GM12801 (cell line): Measurements from ENCODE around the gene CDH2.

Source experiments
- TF ChIP-seq, protein P1 (sequence below): IDR thresholded peaks from one replicate; pipeline ENCODE4 v1.5.1; 2011; ENCODE audit warnings: control low read depth; ENCODE audit not compliant: insufficient read length; ENCODE audit errors: extremely low read depth

The CDH2 gene

DNA sequence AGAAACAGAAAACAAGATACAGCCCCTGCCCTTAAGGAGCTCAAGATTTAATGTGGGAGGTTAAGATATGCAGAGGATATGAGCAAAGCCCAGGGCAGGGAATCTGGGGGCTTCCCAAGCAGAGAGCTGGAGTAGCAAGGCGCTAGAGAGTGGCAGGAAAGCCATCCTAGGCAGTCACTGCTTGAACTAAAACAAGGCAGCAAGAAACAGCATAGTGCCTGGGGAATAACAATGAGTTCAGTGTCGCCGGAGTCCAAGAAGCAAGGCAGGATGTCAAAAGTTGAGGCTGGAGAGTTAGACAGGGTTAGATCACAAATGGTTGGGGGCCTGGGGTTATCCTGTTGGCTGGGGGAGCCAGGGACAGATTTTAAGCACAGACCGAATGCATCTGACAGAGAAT, 24.6 kb downstream of the CDH2 start:
- TF ChIP-seq, protein P1, sequence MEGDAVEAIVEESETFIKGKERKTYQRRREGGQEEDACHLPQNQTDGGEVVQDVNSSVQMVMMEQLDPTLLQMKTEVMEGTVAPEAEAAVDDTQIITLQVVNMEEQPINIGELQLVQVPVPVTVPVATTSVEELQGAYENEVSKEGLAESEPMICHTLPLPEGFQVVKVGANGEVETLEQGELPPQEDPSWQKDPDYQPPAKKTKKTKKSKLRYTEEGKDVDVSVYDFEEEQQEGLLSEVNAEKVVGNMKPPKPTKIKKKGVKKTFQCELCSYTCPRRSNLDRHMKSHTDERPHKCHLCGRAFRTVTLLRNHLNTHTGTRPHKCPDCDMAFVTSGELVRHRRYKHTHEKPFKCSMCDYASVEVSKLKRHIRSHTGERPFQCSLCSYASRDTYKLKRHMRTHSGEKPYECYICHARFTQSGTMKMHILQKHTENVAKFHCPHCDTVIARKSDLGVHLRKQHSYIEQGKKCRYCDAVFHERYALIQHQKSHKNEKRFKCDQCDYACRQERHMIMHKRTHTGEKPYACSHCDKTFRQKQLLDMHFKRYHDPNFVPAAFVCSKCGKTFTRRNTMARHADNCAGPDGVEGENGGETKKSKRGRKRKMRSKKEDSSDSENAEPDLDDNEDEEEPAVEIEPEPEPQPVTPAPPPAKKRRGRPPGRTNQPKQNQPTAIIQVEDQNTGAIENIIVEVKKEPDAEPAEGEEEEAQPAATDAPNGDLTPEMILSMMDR = no peak

DNA sequence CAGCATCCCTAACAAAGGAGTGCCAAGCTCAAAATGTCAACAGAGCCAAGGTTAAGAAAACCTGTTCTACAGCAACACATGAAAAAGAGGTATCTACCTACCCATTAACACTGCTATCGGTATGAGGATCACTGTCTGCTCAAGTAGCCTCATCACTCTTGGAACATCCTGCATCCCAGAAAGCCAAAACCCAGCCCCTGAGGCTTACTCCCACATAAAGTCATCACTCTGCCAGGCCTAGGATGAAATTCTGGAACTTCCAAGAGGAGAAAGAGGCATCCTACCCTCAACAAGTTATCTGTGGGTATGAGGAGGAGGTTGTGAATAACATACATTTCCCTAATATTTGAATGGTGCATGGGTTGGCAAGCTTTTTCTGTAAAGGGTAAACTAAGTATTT, 25.5 kb downstream of the CDH2 start:
- TF ChIP-seq, protein P1 = no peak

DNA sequence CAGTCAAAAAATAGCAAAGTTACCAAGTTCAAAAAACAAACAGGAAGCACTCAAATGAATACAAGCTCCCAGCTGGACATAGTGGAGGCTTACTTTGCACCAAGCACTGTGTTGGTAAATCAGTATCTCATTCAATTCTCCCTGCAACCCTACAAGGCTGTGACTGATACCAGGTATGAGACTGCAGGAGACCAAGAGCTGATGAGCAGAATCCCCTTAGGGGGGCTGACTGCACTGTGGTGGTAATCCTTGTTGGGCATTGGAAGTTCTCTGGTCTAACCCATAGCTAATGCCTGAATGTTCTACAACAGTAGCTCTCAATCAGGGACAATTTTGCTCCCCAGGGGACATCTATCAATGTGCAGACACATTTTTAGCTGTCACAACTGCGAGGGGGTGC, 26.0 kb downstream of the CDH2 start:
- TF ChIP-seq, protein P1 = no peak

DNA sequence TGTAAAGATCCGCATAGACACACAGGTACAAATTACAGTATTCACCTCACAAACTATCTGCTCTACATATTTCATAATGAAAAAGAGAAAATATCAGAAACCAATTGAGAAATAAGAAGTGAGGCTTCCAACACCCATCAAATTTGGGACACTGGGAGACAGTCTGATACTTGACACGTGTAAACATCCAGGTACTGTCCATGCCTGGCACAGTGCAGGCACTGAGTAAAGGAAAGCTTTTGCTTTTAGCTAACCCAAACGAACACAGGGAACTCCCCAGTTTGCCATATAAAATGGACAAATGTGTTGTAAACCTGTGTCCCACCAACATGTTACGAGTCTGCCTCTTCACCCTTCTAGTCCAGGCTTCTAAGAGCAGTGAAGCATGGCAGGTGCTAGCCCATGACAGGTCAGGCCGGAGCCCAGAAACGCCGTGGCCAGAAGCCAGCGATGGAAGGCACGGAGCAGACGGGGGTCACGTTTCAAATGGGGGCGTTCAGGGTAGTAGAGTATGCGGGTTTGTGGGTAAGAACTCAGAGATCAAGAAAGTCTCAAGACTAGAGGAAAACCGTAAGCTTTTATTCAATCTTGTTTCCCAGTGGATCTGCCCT, 27.0 kb downstream of the CDH2 start:
- TF ChIP-seq, protein P1 = no peak

DNA sequence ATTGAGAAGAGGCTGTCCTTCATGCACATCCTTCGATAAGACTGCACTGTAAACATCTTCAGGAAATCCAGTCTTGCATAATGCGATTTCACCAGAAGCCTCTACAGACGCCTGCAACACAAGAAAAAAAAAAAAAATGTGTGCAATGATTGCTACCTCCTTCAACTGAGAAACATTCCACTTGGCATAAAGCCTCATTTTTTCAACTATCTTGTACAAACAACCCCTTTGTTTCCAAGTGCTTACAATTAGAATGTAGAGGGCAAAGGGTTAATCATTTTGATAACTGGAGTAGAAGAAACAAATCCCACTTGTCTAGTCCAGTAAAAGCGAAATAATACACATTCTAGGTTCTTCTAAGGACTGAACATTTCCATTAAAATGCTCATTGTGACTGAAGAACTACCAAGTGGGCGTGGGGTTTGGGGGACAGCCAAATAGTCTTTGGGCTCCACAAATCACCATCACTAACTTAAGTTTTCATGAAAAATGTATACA, 29.2 kb downstream of the CDH2 start:
- TF ChIP-seq, protein P1 = no peak

DNA sequence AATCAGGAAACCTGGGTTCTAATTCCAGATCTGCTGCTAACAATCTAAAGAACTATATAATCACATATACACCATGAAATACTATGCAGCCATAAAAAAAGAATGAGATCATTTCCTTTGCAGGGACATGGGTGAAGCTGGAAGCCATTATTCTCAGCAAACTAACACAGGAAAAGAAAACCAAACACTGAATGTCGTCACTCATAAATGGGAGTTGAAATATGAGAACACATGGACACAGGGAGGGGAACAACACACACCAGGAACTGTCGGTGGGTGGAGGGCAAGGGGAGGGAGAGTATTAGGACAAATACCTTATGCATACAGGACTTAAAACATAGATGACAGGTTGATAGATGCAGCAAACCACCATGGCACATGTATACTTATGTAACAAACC, 33.2 kb downstream of the CDH2 start:
- TF ChIP-seq, protein P1 = no peak

DNA sequence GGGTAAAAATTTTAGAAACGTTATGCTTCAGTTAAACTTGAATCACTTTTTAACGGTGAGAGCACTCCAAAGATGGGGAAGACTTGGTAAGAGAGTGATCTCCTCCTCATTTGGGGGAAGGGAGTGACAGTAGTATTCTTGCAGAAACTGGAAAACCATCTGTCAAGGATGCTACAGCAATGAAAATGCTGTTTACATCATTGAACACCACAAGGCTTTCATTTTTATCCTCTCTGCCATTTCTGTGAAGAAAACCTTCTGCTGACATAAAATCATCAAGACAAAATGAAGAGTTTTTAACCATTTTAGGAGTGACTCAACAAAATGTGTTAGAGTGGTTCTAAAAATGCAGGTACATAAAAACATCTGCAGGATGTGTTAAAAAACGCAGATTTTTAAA, 38.1 kb downstream of the CDH2 start:
- TF ChIP-seq, protein P1 = no peak

DNA sequence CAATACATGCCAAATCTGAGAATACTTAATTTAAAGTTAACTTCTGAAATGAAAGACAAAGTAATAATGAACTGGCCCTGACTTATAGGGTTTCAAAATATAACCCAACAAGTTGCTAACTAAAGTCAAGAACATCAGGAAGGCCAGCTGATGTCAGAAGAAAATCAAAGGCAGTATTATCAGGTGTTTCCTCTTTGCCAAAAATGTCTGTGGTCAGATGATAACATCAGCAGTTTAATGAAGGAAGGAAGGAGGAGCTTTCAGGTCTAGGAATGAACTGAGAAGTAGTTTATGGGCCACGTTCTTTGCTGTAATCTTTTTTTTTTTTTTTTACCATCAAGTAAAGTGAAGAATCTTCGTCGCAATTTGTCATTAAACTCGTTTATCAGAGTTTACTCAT, 40.9 kb downstream of the CDH2 start:
- TF ChIP-seq, protein P1 = no peak
